GM12878 (cell line): ENCODE results near the gene FYTTD1. TPM values are rescaled to one million over a fixed set of nuclear protein-coding genes. Genes with fewer than 3 reads are reported as not detected.

ENCODE experiments used
- ATAC-seq: fragments of 200-7000 bp; cut with Tn5 transposase; 3 replicates; pipeline ENCODE4 v1.9.1; 2020; ENCODE audit warnings: mild to moderate bottlenecking, moderate library complexity
- BruUV-seq: library from RNA; stranded (reverse); fragments of 400-500 nt; replicated peaks from 2 replicates; lab custom pipeline; 2021; lab: Mats Ljungman, UMichigan
- CTCF ChIA-PET: fragments of 300-600 bp; sonication (Branson Sonifier 250); formaldehyde crosslinking; extraction: SDS; loops from one replicate; lab custom pipeline; 2021; ENCODE audit warnings: inconsistent platforms; lab: Yijun Ruan, JAX
- POLR2A ChIA-PET: fragments of 350-600 bp; formaldehyde crosslinking; extraction: SDS; loops from one replicate; lab custom pipeline; 2021; ENCODE audit warnings: inconsistent platforms; lab: Charles Lee
- RAD21 ChIA-PET: fragments of 300-600 bp; sonication (Branson Sonifier 250); formaldehyde crosslinking; loops from one replicate; lab custom pipeline; 2023; ENCODE audit warnings: antibody characterized with exemption; ENCODE audit not compliant: unreplicated experiment; lab: Charles Lee
- SMC1A ChIA-PET: fragments of 300-600 bp; sonication (Branson Sonifier 250); formaldehyde crosslinking; loops from one replicate; lab custom pipeline; 2023; ENCODE audit not compliant: unreplicated experiment, uncharacterized antibody; lab: Charles Lee
- DNase-seq: peaks from one replicate; pipeline ENCODE4 v3.0.0-alpha.2; 2011; ENCODE audit warnings: low read depth, low spot score
- FAIRE-seq: peaks from 3 replicates; lab custom pipeline; 2011; peaks lifted over from hg19 to GRCh38; lab: Jason Lieb, UNC
- H2AFZ ChIP-seq: 2 replicates; pipeline ENCODE4 v1.6.0; 2011; ENCODE audit warnings: low read depth, low read length, control low read depth; ENCODE audit not compliant: control insufficient read depth
- H3K27ac ChIP-seq: 2 replicates; pipeline ENCODE4 v1.5.1; 2011; ENCODE audit warnings: control low read depth; ENCODE audit not compliant: control insufficient read depth, insufficient read depth
- H3K27me3 ChIP-seq, 2 experiments: replicated peaks in 1 of 2; 2 replicates each; pipeline versions ENCODE4 v1.6.0 to v1.6.1; 2011; ENCODE audit warnings: low read length in 1 of 2; ENCODE audit not compliant: control insufficient read depth in 2 of 2, insufficient read depth in 2 of 2
- H3K36me3 ChIP-seq, 2 experiments: 2 replicates each; pipeline ENCODE4 v1.5.1; 2011; ENCODE audit warnings: low read length in 1 of 2; ENCODE audit not compliant: control insufficient read depth in 2 of 2, insufficient read depth in 2 of 2
- H3K4me1 ChIP-seq: 2 replicates; pipeline ENCODE4 v1.6.1; 2011; ENCODE audit warnings: mild to moderate bottlenecking, low read length, moderate library complexity, mixed read lengths; ENCODE audit not compliant: control insufficient read depth, insufficient read depth
- H3K4me2 ChIP-seq: 2 replicates; pipeline ENCODE4 v1.6.0; 2011; ENCODE audit warnings: control low read depth; ENCODE audit not compliant: control insufficient read depth, insufficient read depth
- H3K4me3 ChIP-seq: fragments of 200-600 bp; sonication (generic); 2 replicates; pipeline ENCODE4 v1.5.1; 2016
- H3K79me2 ChIP-seq: 2 replicates; pipeline ENCODE4 v1.6.0; 2011; ENCODE audit warnings: low read length; ENCODE audit not compliant: control insufficient read depth, insufficient read depth
- H3K9ac ChIP-seq: 2 replicates; pipeline ENCODE4 v1.8.0; 2011; ENCODE audit warnings: low read length, control low read depth, mixed read lengths; ENCODE audit not compliant: control insufficient read depth, insufficient read depth
- H3K9me3 ChIP-seq: replicated peaks from 3 replicates; pipeline ENCODE4 v1.5.1; 2011; ENCODE audit warnings: mild to moderate bottlenecking, low read length; ENCODE audit not compliant: control insufficient read depth, insufficient read depth
- H4K20me1 ChIP-seq: 2 replicates; pipeline ENCODE4 v1.6.0; 2011; ENCODE audit not compliant: control insufficient read depth, insufficient read depth
- CBFB ChIP-seq: IDR thresholded peaks from 2 replicates; pipeline ENCODE4 v1.6.1; 2016; ENCODE audit warnings: antibody characterized with exemption, low read depth
- CREB1 ChIP-seq: IDR thresholded peaks from 2 replicates; pipeline ENCODE4 v1.6.1; 2012; ENCODE audit warnings: low read depth, mild to moderate bottlenecking, inconsistent platforms
- E4F1 ChIP-seq: fragments of 450-650 bp; IDR thresholded peaks from 2 replicates; pipeline ENCODE4 v1.6.1; 2018; ENCODE audit warnings: borderline replicate concordance, mild to moderate bottlenecking; ENCODE audit not compliant: partially characterized antibody
- ETV6 ChIP-seq, 2 experiments: fragments of 450-650 bp in 1 of 2; IDR thresholded peaks in 1 of 2; conservative IDR thresholded peaks in 1 of 2; 2 replicates each; pipeline ENCODE4 v1.6.1; 2014; ENCODE audit warnings: antibody characterized with exemption in 1 of 2, borderline replicate concordance in 1 of 2, low read depth in 1 of 2, mild to moderate bottlenecking in 1 of 2, moderate library complexity in 1 of 2
- JUNB ChIP-seq: IDR thresholded peaks from 2 replicates; pipeline ENCODE4 v1.6.1; 2016; ENCODE audit warnings: antibody characterized with exemption, mild to moderate bottlenecking
- JUND ChIP-seq: IDR thresholded peaks from 2 replicates; pipeline ENCODE4 v1.6.1; 2012; ENCODE audit warnings: low read depth, mild to moderate bottlenecking, low read length, improper control_type of control experiment, moderate library complexity
- KDM1A ChIP-seq: fragments of 200-600 bp; sonication (generic); IDR thresholded peaks from 2 replicates; pipeline ENCODE4 v1.6.1; 2016; ENCODE audit warnings: borderline replicate concordance
- MLLT1 ChIP-seq: fragments of 450-650 bp; IDR thresholded peaks from 2 replicates; pipeline ENCODE4 v1.6.1; 2016; ENCODE audit warnings: mild to moderate bottlenecking
- MTA2 ChIP-seq: fragments of 450-650 bp; IDR thresholded peaks from 2 replicates; pipeline ENCODE4 v1.6.1; 2016; ENCODE audit warnings: low read depth, mild to moderate bottlenecking, moderate library complexity
- NR2F1 ChIP-seq: fragments of 450-650 bp; conservative IDR thresholded peaks from 2 replicates; pipeline ENCODE4 v1.6.1; 2017; ENCODE audit warnings: mild to moderate bottlenecking
- PAX8 ChIP-seq: fragments of 450-650 bp; IDR thresholded peaks from 2 replicates; pipeline ENCODE4 v1.6.1; 2017; ENCODE audit warnings: mild to moderate bottlenecking, moderate library complexity
- SPI1 ChIP-seq: IDR thresholded peaks from 2 replicates; pipeline ENCODE4 v1.6.1; 2011; ENCODE audit warnings: low read depth, mild to moderate bottlenecking, low read length, moderate library complexity, borderline replicate concordance; ENCODE audit not compliant: insufficient read depth
- ZBTB4 ChIP-seq: fragments of 450-650 bp; formaldehyde crosslinking; IDR thresholded peaks from 2 replicates; pipeline ENCODE4 v1.4.0; 2022; ENCODE audit warnings: mild to moderate bottlenecking, moderate library complexity
- ZNF217 ChIP-seq: fragments of 450-650 bp; IDR thresholded peaks from 2 replicates; pipeline ENCODE4 v1.6.1; 2017; ENCODE audit warnings: antibody characterized with exemption, mild to moderate bottlenecking
- ZNF24 ChIP-seq: fragments of 450-650 bp; IDR thresholded peaks from 2 replicates; pipeline ENCODE4 v1.6.1; 2017; ENCODE audit warnings: antibody characterized with exemption, mild to moderate bottlenecking
- WGBS: methylation state at CpG from one replicate; pipeline ENCODE4 v1.1.6; 2016; ENCODE audit warnings: low lambda C conversion rate; ENCODE audit not compliant: insufficient replicate concordance, insufficient coverage; ENCODE audit errors: missing lambda C conversion rate; 5-methylcytosine and 5-hydroxymethylcytosine counted together
- in situ Hi-C: fragments of 300-500 bp; cut with MboI; formaldehyde crosslinking; loops from 9 replicates; pipeline ENCODE4 v1.14.3; 2018; ENCODE audit warnings: mixed read lengths
- intact Hi-C: fragments of 100-400 bp; cut with micrococcal nuclease; formaldehyde crosslinking; loops from one replicate; pipeline ENCODE4 v1.14.2; 2022; ENCODE audit not compliant: unreplicated experiment
- polyA plus RNA-seq, 11 experiments: library from polyadenylated mRNA; depleted of rRNA in 4 of 11; unstranded in 6 of 11; stranded (reverse) in 5 of 11; fragments of >200 nt; fragmentation: Nextera tagmentation in 4 of 11; fragmentation: Illumina TruSeq in 1 of 11; extraction: Ambion mirVana in 4 of 11; extraction: Trizol in 1 of 11; gene quantifications; 1 replicate in 1 of 11; 2 replicates in 10 of 11; pipeline versions ENCODE4 v1.2.1 to v1.2.3, GENCODE V29; 2011 to 2016; ENCODE audit warnings: inconsistent platforms in 2 of 11, missing spikeins in 2 of 11, low read depth in 1 of 11
- total RNA-seq, 4 experiments: library from RNA; depleted of rRNA in 3 of 4; stranded (reverse); fragments of >200 nt in 3 of 4; fragmentation: Illumina TruSeq in 1 of 4; extraction: Trizol in 1 of 4; gene quantifications; 2 replicates each; pipeline versions ENCODE4 v1.2.1 to v1.2.3, GENCODE V29; 2013 to 2021
- TF ChIP-seq, protein P1 (sequence below): fragments of 450-650 bp; IDR thresholded peaks from 2 replicates; pipeline ENCODE4 v1.6.1; 2014; ENCODE audit warnings: mild to moderate bottlenecking

FYTTD1 gene
- total and polyA plus RNA-seq, 10 of the 15 experiments (the other 5 are each of a cell fraction or from before 2014, with no cell fraction given) = 25.5 to 101 (median 59.4) TPM

DNA sequence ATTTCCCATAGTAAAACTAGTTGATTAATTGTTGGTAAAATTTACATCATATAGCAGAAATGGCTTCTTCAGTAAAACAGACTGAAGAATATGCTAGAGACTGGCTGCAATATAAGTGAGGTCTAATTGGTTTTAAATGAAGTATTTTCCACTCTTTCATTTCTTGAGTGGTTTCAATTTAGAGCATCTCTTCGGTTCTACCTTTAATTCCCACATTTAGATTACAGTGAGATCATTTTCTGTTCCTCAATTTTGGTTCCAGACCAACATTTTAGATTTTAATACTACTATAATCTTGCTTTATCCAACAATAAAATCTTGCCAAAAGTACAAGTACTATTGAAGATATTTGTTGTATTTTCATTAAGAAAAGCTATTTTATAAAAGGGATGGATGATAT lies 40.4 kb downstream of the FYTTD1 start:
- H2AFZ ChIP-seq = no peak overlapping the region
- H3K4me2 ChIP-seq = peak overlapping the region; percentile 85
- peaks cover 17% of the 10 kb centered on the region for H3K4me1 ChIP-seq
- CTCF ChIA-PET = interaction anchor here (1.1 to 2.2 kb wide), 4 partner anchors 11 to 68 kb away, joined by 3 to 6 read pairs (median 4); partner anchors contain the start of gene RUBCN
- WGBS = 0% methylated on average over 1 of the region's 1 CpG
- no peaks in the 10 kb centered on the region for H4K20me1 ChIP-seq
- TSS peak; percentile 86 for BruUV-seq
- peak overlapping the region; percentile 97 for H3K27ac ChIP-seq
- intact Hi-C loops = loop anchor here (2.0 kb wide), 4 partner anchors 39 to 77 kb away; partner anchors contain the start of gene RUBCN
- POLR2A ChIA-PET = interaction anchor here (0.7 kb wide), 1 partner anchor 55 kb away, joined by 6 read pairs; no protein-coding TSS in a partner anchor
- RAD21 ChIA-PET = interaction anchor here (1.2 to 1.7 kb wide), 2 partner anchors 39 kb away, joined by 3 to 5 read pairs; no protein-coding TSS in a partner anchor
- FAIRE-seq = no peak
- peak overlapping the region; percentile 96 for H3K9ac ChIP-seq
- SMC1A ChIA-PET = interaction anchor here (1.1 to 3.8 kb wide), 5 partner anchors 11 to 78 kb away, joined by 4 to 14 read pairs (median 13); no protein-coding TSS in a partner anchor
- H3K9me3 ChIP-seq = no peaks in the 10 kb centered on the region; the same call in 2 of the 3 replicates
- H3K27me3 ChIP-seq = no peaks in the 10 kb centered on the region
- H3K36me3 ChIP-seq = no peaks in the 10 kb centered on the region
- peaks cover 49% of the 10 kb centered on the region for H3K79me2 ChIP-seq
- DNase-seq = no peak
- H3K4me3 ChIP-seq = 0 out of 2 replicates have a peak overlapping the region, but pooled peaks have one; percentile 79
- in situ Hi-C loops = no loop called here
- no peak for ATAC-seq
- TF ChIP-seq, protein P1, sequence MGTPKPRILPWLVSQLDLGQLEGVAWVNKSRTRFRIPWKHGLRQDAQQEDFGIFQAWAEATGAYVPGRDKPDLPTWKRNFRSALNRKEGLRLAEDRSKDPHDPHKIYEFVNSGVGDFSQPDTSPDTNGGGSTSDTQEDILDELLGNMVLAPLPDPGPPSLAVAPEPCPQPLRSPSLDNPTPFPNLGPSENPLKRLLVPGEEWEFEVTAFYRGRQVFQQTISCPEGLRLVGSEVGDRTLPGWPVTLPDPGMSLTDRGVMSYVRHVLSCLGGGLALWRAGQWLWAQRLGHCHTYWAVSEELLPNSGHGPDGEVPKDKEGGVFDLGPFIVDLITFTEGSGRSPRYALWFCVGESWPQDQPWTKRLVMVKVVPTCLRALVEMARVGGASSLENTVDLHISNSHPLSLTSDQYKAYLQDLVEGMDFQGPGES = no peak
- TF ChIP-seq ZNF24 (no peak), JUNB (peak; percentile 10; the same call in 1 of the 2 replicates), ZBTB4 (CRISPR knock-in tag) (no peak), NR2F1 (no peak), MTA2 (0 out of 2 replicates have a peak, but pooled peaks have one; percentile 37), KDM1A (no peak), PAX8 (no peak), CBFB (no peak), ZNF217 (no peak), E4F1 (no peak), MLLT1 (no peak), ETV6 (conservative IDR thresholded peaks at IDR 0.05 in 1 of 2, IDR thresholded peaks at IDR 0.05 in 1 of 2; ENCODE audit: borderline replicate concordance in 1 of 2, low read depth in 1 of 2) (no peak), CREB1 (no peak), SPI1 (peak; percentile 48; the same call in 1 of the 2 replicates), JUND (no peak)
